ENCODE results near the gene KCNK1. TPM values are rescaled to one million over a fixed set of nuclear protein-coding genes. Genes with fewer than 3 reads are reported as not detected.
A peak's percentile ranks its signal among the peaks of the same experiment; 100 is the strongest.

KCNK1 gene
- polyA plus RNA-seq, 1 of the 3 experiments (the other 2 are of a cell fraction): 10.6 TPM

- Histone ChIP-seq H3K79me2 (ENCODE audit: insufficient read depth) (no peaks in the 10 kb centered on the region), H3K27me3 (ENCODE audit: insufficient read depth) (no peaks in the 10 kb centered on the region), H3K4me3 (ENCODE audit: low read depth in 2 of 2, low read length in 1 of 2) (no peak overlapping the region; a peak in 1 of 4 replicates), H3K9ac (no peak overlapping the region), H3K9me2 (no peaks in the 10 kb centered on the region), H3K4me1 (ENCODE audit: control insufficient read depth in 1 of 2, insufficient read depth in 2 of 2, low read depth in 1 of 2, low read length in 1 of 2) (peaks cover 0 to 8% of the 10 kb centered on the region in 2 experiments; a peak in 2 of 4 replicates), H3K36me3 (replicated peaks in 1 of 2; ENCODE audit: control insufficient read depth in 1 of 2, insufficient read depth in 2 of 2, low read length in 1 of 2) (no peaks in the 10 kb centered on the region), H4K20me1 (ENCODE audit: insufficient read depth) (no peaks in the 10 kb centered on the region), H3K27ac (ENCODE audit: low read depth in 2 of 2, low read length in 1 of 2) (peak overlapping the region in 1 of 2 experiments; percentile 40; a peak in 1 of 4 replicates), H3F3A (replicated peaks; ENCODE audit: insufficient read depth) (no peaks in the 10 kb centered on the region), H2AFZ (ENCODE audit: low read depth) (peak overlapping the region; percentile 41; the same call in 1 of the 2 replicates), H3K9me3 (no peaks in the 10 kb centered on the region), H3K4me2 (no peak overlapping the region)
- WGBS (ENCODE audit: low lambda C conversion rate): 55% methylated on average over 16 of the region's 17 CpGs
- TF ChIP-seq ZBTB33 (IDR thresholded peaks at IDR 0.05; ENCODE audit: borderline replicate concordance, low read depth): no peak
- no peak for TF ChIP-seq MEF2A (IDR thresholded peaks at IDR 0.05; ENCODE audit: borderline replicate concordance, low read depth)
- TF ChIP-seq NRF1 (IDR thresholded peaks at IDR 0.05; ENCODE audit: low read depth, low read length): no peak
- TF ChIP-seq GATA2 (CRISPR knock-in tag; IDR thresholded peaks at IDR 0.05): peak; percentile 87
- TF ChIP-seq MXI1 (IDR thresholded peaks at IDR 0.05; ENCODE audit: low read depth, low read length): no peak
- no peak for TF ChIP-seq RFX5 (IDR thresholded peaks at IDR 0.05; ENCODE audit: low read length)
- TF ChIP-seq POLR2AphosphoS5 (IDR thresholded peaks at IDR 0.05; ENCODE audit: low read depth, low read length): no peak
- no peak for TF ChIP-seq USF2 (IDR thresholded peaks at IDR 0.05; ENCODE audit: borderline replicate concordance, low read depth, low read length)
- TF ChIP-seq RCOR1 (IDR thresholded peaks at IDR 0.05; ENCODE audit: low read length): peak; percentile 10; the same call in 1 of the 2 replicates
- DNase-seq: peak; percentile 51
- POLR2A ChIA-PET: no interaction called here
- CTCF ChIA-PET: interaction anchor here (1.3 kb wide), 1 partner anchor 147 kb away, joined by 4 read pairs; no protein-coding TSS in a partner anchor
Measured at GRCh38 chr1:233587958-233588799, 25.7 kb upstream of the KCNK1 start.

GRCh38 chr1:233597489-233597901 is 16.4 kb upstream of the KCNK1 start:
- Histone ChIP-seq H3K4me3 (ENCODE audit: low read depth in 2 of 2, low read length in 1 of 2) (no peak overlapping the region; a peak in 1 of 4 replicates), H3K79me2 (ENCODE audit: insufficient read depth) (no peaks in the 10 kb centered on the region), H3K9ac (no peak overlapping the region), H3K9me3 (no peaks in the 10 kb centered on the region), H3K4me2 (peak overlapping the region; percentile 22; the same call in 1 of the 2 replicates), H3K9me2 (no peaks in the 10 kb centered on the region), H2AFZ (ENCODE audit: low read depth) (no peak overlapping the region), H3K4me1 (ENCODE audit: control insufficient read depth in 1 of 2, insufficient read depth in 2 of 2, low read depth in 1 of 2, low read length in 1 of 2) (peaks cover 12 to 13% of the 10 kb centered on the region in 2 experiments), H3K27me3 (ENCODE audit: insufficient read depth) (no peaks in the 10 kb centered on the region), H4K20me1 (ENCODE audit: insufficient read depth) (no peaks in the 10 kb centered on the region), H3F3A (replicated peaks; ENCODE audit: insufficient read depth) (peaks cover 15% of the 10 kb centered on the region), H3K27ac (ENCODE audit: low read depth in 2 of 2, low read length in 1 of 2) (peak overlapping the region in 1 of 2 experiments; percentile 87; a peak in 2 of 4 replicates), H3K36me3 (replicated peaks in 1 of 2; ENCODE audit: control insufficient read depth in 1 of 2, insufficient read depth in 2 of 2, low read length in 1 of 2) (no peaks in the 10 kb centered on the region)
- WGBS (ENCODE audit: low lambda C conversion rate): 30% methylated on average over 2 of the region's 2 CpGs
- ChIA-PET CTCF (interaction anchor here (0.7 kb wide), 1 partner anchor 19 kb away, joined by 3 read pairs; no protein-coding TSS in a partner anchor), POLR2A (no interaction called here)
- no peak for DNase-seq
- TF ChIP-seq FOXJ3 (CRISPR knock-in tag; IDR thresholded peaks at IDR 0.05) (no peak), FOXM1 (IDR thresholded peaks at IDR 0.05; ENCODE audit: low read depth) (no peak), IRF3 (IDR thresholded peaks at IDR 0.05; ENCODE audit: low read depth, low read length) (no peak), ELF1 (IDR thresholded peaks at IDR 0.05) (no peak), RXRA (IDR thresholded peaks at IDR 0.05; ENCODE audit: borderline replicate concordance, low read depth) (no peak), GABPA (IDR thresholded peaks at IDR 0.05; ENCODE audit: low read depth) (no peak), JUND (IDR thresholded peaks at IDR 0.05) (peak; percentile 36; the same call in 1 of the 2 replicates), RAD21 (IDR thresholded peaks at IDR 0.05; ENCODE audit: low read length) (no peak), MXI1 (IDR thresholded peaks at IDR 0.05; ENCODE audit: low read depth, low read length) (no peak), MEF2A (IDR thresholded peaks at IDR 0.05; ENCODE audit: borderline replicate concordance, low read depth) (peak; percentile 85), MAX (IDR thresholded peaks at IDR 0.05; ENCODE audit: low read depth) (no peak), GATA2 (CRISPR knock-in tag; IDR thresholded peaks at IDR 0.05) (no peak), NRF1 (IDR thresholded peaks at IDR 0.05; ENCODE audit: low read depth, low read length) (no peak)
